Keratinocyte (primary cell): Measurements from ENCODE around the gene PIH1D2. TPM values are rescaled to one million over a fixed set of nuclear protein-coding genes. Genes with fewer than 3 reads are reported as not detected.

Experiments
- DNase-seq: peaks from one replicate; pipeline ENCODE4 v3.0.0-alpha.2; 2011; ENCODE audit warnings: low read depth, missing footprints, low spot score
- FAIRE-seq: peaks from 2 replicates; lab custom pipeline; 2011; peaks lifted over from hg19 to GRCh38; lab: Jason Lieb, UNC
- H2AFZ ChIP-seq: 2 replicates; pipeline ENCODE4 v1.6.0; 2012; ENCODE audit warnings: low read length, control low read depth, inconsistent platforms; ENCODE audit not compliant: control insufficient read depth
- H3K27ac ChIP-seq: 2 replicates; pipeline ENCODE4 v1.5.1; 2011; ENCODE audit warnings: low read length; ENCODE audit not compliant: control insufficient read depth, insufficient read depth
- H3K27me3 ChIP-seq: 3 replicates; pipeline ENCODE4 v1.6.0; 2011; ENCODE audit warnings: low read length; ENCODE audit not compliant: control insufficient read depth, insufficient read depth; ENCODE audit errors: extremely low read depth
- H3K36me3 ChIP-seq, 2 experiments: 2 replicates in 1 of 2; 3 replicates in 1 of 2; pipeline ENCODE4 v1.5.1; 2011; ENCODE audit warnings: low read length in 2 of 2, mild to moderate bottlenecking in 1 of 2; ENCODE audit not compliant: control insufficient read depth in 2 of 2, insufficient read depth in 2 of 2; ENCODE audit errors: extremely low read depth in 1 of 2
- H3K4me1 ChIP-seq: 3 replicates; pipeline ENCODE4 v1.5.1; 2011; ENCODE audit warnings: low read length; ENCODE audit not compliant: control insufficient read depth, insufficient read depth; ENCODE audit errors: extremely low read depth
- H3K4me2 ChIP-seq: 3 replicates; pipeline ENCODE4 v1.6.0; 2011; ENCODE audit warnings: low read depth, low read length; ENCODE audit not compliant: control insufficient read depth, insufficient read depth; ENCODE audit errors: extremely low read depth
- H3K4me3 ChIP-seq, 3 experiments: fragments of 200-600 bp in 1 of 3; sonication (generic) in 1 of 3; 2 replicates in 2 of 3; 3 replicates in 1 of 3; pipeline ENCODE4 v1.5.1; 2011 to 2016; ENCODE audit warnings: low read length in 3 of 3, mild to moderate bottlenecking in 3 of 3, control low read depth in 2 of 3, inconsistent platforms in 1 of 3, low read depth in 1 of 3, mixed read lengths in 1 of 3, mixed run types in 1 of 3, moderate library complexity in 1 of 3; ENCODE audit not compliant: control insufficient read depth in 2 of 3, insufficient read depth in 2 of 3; ENCODE audit errors: extremely low read depth in 1 of 3
- H3K79me2 ChIP-seq: 2 replicates; pipeline ENCODE4 v1.6.0; 2012; ENCODE audit warnings: low read length; ENCODE audit not compliant: control insufficient read depth, insufficient read depth
- H3K9ac ChIP-seq: 3 replicates; pipeline ENCODE4 v1.6.0; 2011; ENCODE audit warnings: low read length; ENCODE audit not compliant: control insufficient read depth, insufficient read depth; ENCODE audit errors: extremely low read depth
- H3K9me1 ChIP-seq: 3 replicates; pipeline ENCODE4 v1.6.0; 2011; ENCODE audit warnings: low read length; ENCODE audit not compliant: control insufficient read depth, insufficient read depth; ENCODE audit errors: extremely low read depth
- H3K9me3 ChIP-seq: 2 replicates; pipeline ENCODE4 v1.5.1; 2012; ENCODE audit warnings: low read depth, low read length; ENCODE audit not compliant: control insufficient read depth
- H4K20me1 ChIP-seq: 3 replicates; pipeline ENCODE4 v1.6.0; 2011; ENCODE audit warnings: low read length; ENCODE audit not compliant: control insufficient read depth, insufficient read depth; ENCODE audit errors: extremely low read depth
- CTCF ChIP-seq, 3 experiments: IDR thresholded peaks in 1 of 3; conservative IDR thresholded peaks in 1 of 3; optimal IDR thresholded peaks in 1 of 3; 2 replicates in 2 of 3; 3 replicates in 1 of 3; pipeline versions ENCODE3 to v1.5.1; 2011; ENCODE audit warnings: low read length in 3 of 3, mild to moderate bottlenecking in 3 of 3, moderate library complexity in 2 of 3, control low read depth in 1 of 3, inconsistent platforms in 1 of 3; ENCODE audit not compliant: insufficient read depth in 2 of 3; ENCODE audit errors: extremely low read depth in 1 of 3
- EZH2 ChIP-seq: IDR thresholded peaks from one replicate; pipeline ENCODE4 v1.6.1; 2012; ENCODE audit warnings: inconsistent platforms, mild to moderate bottlenecking, low read length, moderate library complexity
- dilution Hi-C: fragments of 300-500 bp; cut with MboI; formaldehyde crosslinking; loops from one replicate; pipeline ENCODE4 v1.7.0; 2020; ENCODE audit warnings: low sequenced_read_pairs; ENCODE audit not compliant: extremely low pct_ligation_motif_present
- polyA plus RNA-seq, 5 experiments: library from polyadenylated mRNA; depleted of rRNA in 3 of 5; stranded (reverse) in 3 of 5; stranded (forward) in 1 of 5; unstranded in 1 of 5; fragments of >200 nt; gene quantifications; 1 replicate in 1 of 5; 2 replicates in 3 of 5; 3 replicates in 1 of 5; pipeline versions ENCODE4 v1.2.1 to v1.2.3, GENCODE V29; 2011 to 2012; ENCODE audit warnings: missing spikeins in 2 of 5, low read depth in 1 of 5, low replicate concordance in 1 of 5

Gene PIH1D2
- polyA plus RNA-seq, 1 donor (not counting 4 experiments of a cell fraction or from before 2014, with no cell fraction given), result 1.9 TPM

- Histone ChIP-seq H4K20me1 (no peaks in the 10 kb centered on the region), H3K9me1 (no peaks in the 10 kb centered on the region), H3K9me3 (no peaks in the 10 kb centered on the region), H3K4me3 (peak overlapping the region; percentile 68 to 100 (median 76)), H3K36me3 (peaks cover 17 to 39% of the 10 kb centered on the region in 2 experiments), H3K9ac (peak overlapping the region; percentile 97), H3K27ac (peak overlapping the region; percentile 95), H3K79me2 (peaks cover 52% of the 10 kb centered on the region), H3K27me3 (no peaks in the 10 kb centered on the region), H3K4me2 (peak overlapping the region; percentile 91), H3K4me1 (peaks cover 14% of the 10 kb centered on the region), H2AFZ (peak overlapping the region; percentile 96)
- no peak for DNase-seq
- dilution Hi-C loops, result no loop called here
- TF ChIP-seq CTCF (optimal IDR thresholded peaks at IDR 0.05 in 1 of 3, IDR thresholded peaks at IDR 0.05 in 1 of 3, conservative IDR thresholded peaks at IDR 0.05 in 1 of 3; ENCODE audit: extremely low read depth in 1 of 3, insufficient read depth in 2 of 3, low read length in 3 of 3) (no peak), EZH2 (no peak)
- no peak for FAIRE-seq
These were observed 13.4 kb upstream of the PIH1D2 start for GRCh38 chr11:112087212-112087611.

- TF ChIP-seq EZH2, result no peak
- peak; percentile 23 to 58 (median 28) for TF ChIP-seq CTCF (optimal IDR thresholded peaks at IDR 0.05 in 1 of 3, IDR thresholded peaks at IDR 0.05 in 1 of 3, conservative IDR thresholded peaks at IDR 0.05 in 1 of 3; ENCODE audit: extremely low read depth in 1 of 3, insufficient read depth in 2 of 3, low read length in 3 of 3)
- Histone ChIP-seq H3K27me3 (no peaks in the 10 kb centered on the region), H4K20me1 (no peaks in the 10 kb centered on the region), H3K27ac (peak within 1 kb of the TSS; percentile 95), H3K9ac (peak within 1 kb of the TSS; percentile 97), H2AFZ (peak within 1 kb of the TSS; percentile 97), H3K9me1 (no peaks in the 10 kb centered on the region), H3K9me3 (no peaks in the 10 kb centered on the region), H3K4me3 (peak within 1 kb of the TSS; percentile 68 to 100 (median 76)), H3K79me2 (peaks cover 52% of the 10 kb centered on the region), H3K36me3 (peaks cover 15 to 43% of the 10 kb centered on the region in 2 experiments), H3K4me2 (peak within 1 kb of the TSS; percentile 91), H3K4me1 (peaks cover 14% of the 10 kb centered on the region)
- peak; percentile 75 for DNase-seq
- dilution Hi-C loops, result no loop called here
- peak; percentile 49 for FAIRE-seq
These were observed 12.8 kb upstream of the PIH1D2 start, which contains the start of the genes SDHD and TIMM8B for GRCh38 chr11:112086422-112087191. TSS of gene SDHD (plus strand) at chr11:112086873. CDS start at chr11:112086908, 35 bp downstream. TSS of gene TIMM8B (minus strand) at chr11:112086756. CDS start at chr11:112086723, 33 bp downstream.
